Keratinocyte (primary cell): Measurements from ENCODE around the gene ADSS2. TPM values are rescaled to one million over a fixed set of nuclear protein-coding genes. Genes with fewer than 3 reads are reported as not detected.

Experiments
- DNase-seq: peaks from one replicate; pipeline ENCODE4 v3.0.0-alpha.2; 2011; ENCODE audit warnings: low read depth, missing footprints, low spot score
- FAIRE-seq: peaks from 2 replicates; lab custom pipeline; 2011; peaks lifted over from hg19 to GRCh38; lab: Jason Lieb, UNC
- H2AFZ ChIP-seq: 2 replicates; pipeline ENCODE4 v1.6.0; 2012; ENCODE audit warnings: low read length, control low read depth, inconsistent platforms; ENCODE audit not compliant: control insufficient read depth
- H3K27ac ChIP-seq: 2 replicates; pipeline ENCODE4 v1.5.1; 2011; ENCODE audit warnings: low read length; ENCODE audit not compliant: control insufficient read depth, insufficient read depth
- H3K27me3 ChIP-seq: 3 replicates; pipeline ENCODE4 v1.6.0; 2011; ENCODE audit warnings: low read length; ENCODE audit not compliant: control insufficient read depth, insufficient read depth; ENCODE audit errors: extremely low read depth
- H3K36me3 ChIP-seq, 2 experiments: 2 replicates in 1 of 2; 3 replicates in 1 of 2; pipeline ENCODE4 v1.5.1; 2011; ENCODE audit warnings: low read length in 2 of 2, mild to moderate bottlenecking in 1 of 2; ENCODE audit not compliant: control insufficient read depth in 2 of 2, insufficient read depth in 2 of 2; ENCODE audit errors: extremely low read depth in 1 of 2
- H3K4me1 ChIP-seq: 3 replicates; pipeline ENCODE4 v1.5.1; 2011; ENCODE audit warnings: low read length; ENCODE audit not compliant: control insufficient read depth, insufficient read depth; ENCODE audit errors: extremely low read depth
- H3K4me2 ChIP-seq: 3 replicates; pipeline ENCODE4 v1.6.0; 2011; ENCODE audit warnings: low read depth, low read length; ENCODE audit not compliant: control insufficient read depth, insufficient read depth; ENCODE audit errors: extremely low read depth
- H3K4me3 ChIP-seq, 3 experiments: fragments of 200-600 bp in 1 of 3; sonication (generic) in 1 of 3; 2 replicates in 2 of 3; 3 replicates in 1 of 3; pipeline ENCODE4 v1.5.1; 2011 to 2016; ENCODE audit warnings: low read length in 3 of 3, mild to moderate bottlenecking in 3 of 3, control low read depth in 2 of 3, inconsistent platforms in 1 of 3, low read depth in 1 of 3, mixed read lengths in 1 of 3, mixed run types in 1 of 3, moderate library complexity in 1 of 3; ENCODE audit not compliant: control insufficient read depth in 2 of 3, insufficient read depth in 2 of 3; ENCODE audit errors: extremely low read depth in 1 of 3
- H3K79me2 ChIP-seq: 2 replicates; pipeline ENCODE4 v1.6.0; 2012; ENCODE audit warnings: low read length; ENCODE audit not compliant: control insufficient read depth, insufficient read depth
- H3K9ac ChIP-seq: 3 replicates; pipeline ENCODE4 v1.6.0; 2011; ENCODE audit warnings: low read length; ENCODE audit not compliant: control insufficient read depth, insufficient read depth; ENCODE audit errors: extremely low read depth
- H3K9me1 ChIP-seq: 3 replicates; pipeline ENCODE4 v1.6.0; 2011; ENCODE audit warnings: low read length; ENCODE audit not compliant: control insufficient read depth, insufficient read depth; ENCODE audit errors: extremely low read depth
- H3K9me3 ChIP-seq: 2 replicates; pipeline ENCODE4 v1.5.1; 2012; ENCODE audit warnings: low read depth, low read length; ENCODE audit not compliant: control insufficient read depth
- H4K20me1 ChIP-seq: 3 replicates; pipeline ENCODE4 v1.6.0; 2011; ENCODE audit warnings: low read length; ENCODE audit not compliant: control insufficient read depth, insufficient read depth; ENCODE audit errors: extremely low read depth
- EZH2 ChIP-seq: IDR thresholded peaks from one replicate; pipeline ENCODE4 v1.6.1; 2012; ENCODE audit warnings: inconsistent platforms, mild to moderate bottlenecking, low read length, moderate library complexity
- dilution Hi-C: fragments of 300-500 bp; cut with MboI; formaldehyde crosslinking; loops from one replicate; pipeline ENCODE4 v1.7.0; 2020; ENCODE audit warnings: low sequenced_read_pairs; ENCODE audit not compliant: extremely low pct_ligation_motif_present
- polyA plus RNA-seq, 5 experiments: library from polyadenylated mRNA; depleted of rRNA in 3 of 5; stranded (reverse) in 3 of 5; stranded (forward) in 1 of 5; unstranded in 1 of 5; fragments of >200 nt; gene quantifications; 1 replicate in 1 of 5; 2 replicates in 3 of 5; 3 replicates in 1 of 5; pipeline versions ENCODE4 v1.2.1 to v1.2.3, GENCODE V29; 2011 to 2012; ENCODE audit warnings: missing spikeins in 2 of 5, low read depth in 1 of 5, low replicate concordance in 1 of 5
- TF ChIP-seq, protein P1 (sequence below), 3 experiments: IDR thresholded peaks in 1 of 3; conservative IDR thresholded peaks in 1 of 3; optimal IDR thresholded peaks in 1 of 3; 2 replicates in 2 of 3; 3 replicates in 1 of 3; pipeline versions ENCODE3 to v1.5.1; 2011; ENCODE audit warnings: low read length in 3 of 3, mild to moderate bottlenecking in 3 of 3, moderate library complexity in 2 of 3, control low read depth in 1 of 3, inconsistent platforms in 1 of 3; ENCODE audit not compliant: insufficient read depth in 2 of 3; ENCODE audit errors: extremely low read depth in 1 of 3

The ADSS2 gene
- polyA plus RNA-seq, 1 donor (not counting 4 experiments of a cell fraction or from before 2014, with no cell fraction given) = 53.5 TPM

DNA sequence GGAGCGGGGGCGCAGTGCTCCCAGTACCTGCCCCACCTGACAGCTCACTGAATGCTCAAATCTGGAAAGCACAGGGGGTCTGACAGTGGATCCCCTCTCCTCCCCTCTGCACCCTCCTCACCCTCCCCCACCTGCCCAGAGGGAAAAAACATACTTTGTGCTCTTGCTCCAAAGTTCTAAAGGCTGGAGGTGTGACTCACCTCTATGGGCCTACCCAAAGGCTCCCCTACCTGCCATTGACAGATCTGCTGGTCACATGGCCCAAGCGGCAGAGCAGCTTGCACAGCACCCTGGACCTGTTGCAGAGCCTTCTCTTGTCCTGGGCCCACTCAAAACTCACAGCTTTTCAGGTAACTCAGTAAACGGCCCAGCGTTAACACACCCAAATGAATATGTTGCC, 55.7 kb downstream of the ADSS2 start:
- Histone ChIP-seq H3K4me1 (no peaks in the 10 kb centered on the region), H2AFZ (no peak overlapping the region), H3K27ac (no peak overlapping the region), H3K79me2 (no peaks in the 10 kb centered on the region), H3K9me3 (no peaks in the 10 kb centered on the region), H3K4me2 (no peak overlapping the region), H3K9me1 (no peaks in the 10 kb centered on the region), H3K27me3 (no peaks in the 10 kb centered on the region), H4K20me1 (no peaks in the 10 kb centered on the region), H3K4me3 (no peak overlapping the region), H3K9ac (no peak overlapping the region), H3K36me3 (peaks cover 0 to 3% of the 10 kb centered on the region in 2 experiments)
- DNase-seq = peak; percentile 19
- dilution Hi-C loops = no loop called here
- no peak for TF ChIP-seq EZH2
- TF ChIP-seq, protein P1, sequence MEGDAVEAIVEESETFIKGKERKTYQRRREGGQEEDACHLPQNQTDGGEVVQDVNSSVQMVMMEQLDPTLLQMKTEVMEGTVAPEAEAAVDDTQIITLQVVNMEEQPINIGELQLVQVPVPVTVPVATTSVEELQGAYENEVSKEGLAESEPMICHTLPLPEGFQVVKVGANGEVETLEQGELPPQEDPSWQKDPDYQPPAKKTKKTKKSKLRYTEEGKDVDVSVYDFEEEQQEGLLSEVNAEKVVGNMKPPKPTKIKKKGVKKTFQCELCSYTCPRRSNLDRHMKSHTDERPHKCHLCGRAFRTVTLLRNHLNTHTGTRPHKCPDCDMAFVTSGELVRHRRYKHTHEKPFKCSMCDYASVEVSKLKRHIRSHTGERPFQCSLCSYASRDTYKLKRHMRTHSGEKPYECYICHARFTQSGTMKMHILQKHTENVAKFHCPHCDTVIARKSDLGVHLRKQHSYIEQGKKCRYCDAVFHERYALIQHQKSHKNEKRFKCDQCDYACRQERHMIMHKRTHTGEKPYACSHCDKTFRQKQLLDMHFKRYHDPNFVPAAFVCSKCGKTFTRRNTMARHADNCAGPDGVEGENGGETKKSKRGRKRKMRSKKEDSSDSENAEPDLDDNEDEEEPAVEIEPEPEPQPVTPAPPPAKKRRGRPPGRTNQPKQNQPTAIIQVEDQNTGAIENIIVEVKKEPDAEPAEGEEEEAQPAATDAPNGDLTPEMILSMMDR (optimal IDR thresholded peaks at IDR 0.05 in 1 of 3, IDR thresholded peaks at IDR 0.05 in 1 of 3, conservative IDR thresholded peaks at IDR 0.05 in 1 of 3; ENCODE audit: extremely low read depth in 1 of 3, insufficient read depth in 2 of 3, low read length in 3 of 3) = peak in 1 of 3 experiments; percentile 42
- no peak for FAIRE-seq

DNA sequence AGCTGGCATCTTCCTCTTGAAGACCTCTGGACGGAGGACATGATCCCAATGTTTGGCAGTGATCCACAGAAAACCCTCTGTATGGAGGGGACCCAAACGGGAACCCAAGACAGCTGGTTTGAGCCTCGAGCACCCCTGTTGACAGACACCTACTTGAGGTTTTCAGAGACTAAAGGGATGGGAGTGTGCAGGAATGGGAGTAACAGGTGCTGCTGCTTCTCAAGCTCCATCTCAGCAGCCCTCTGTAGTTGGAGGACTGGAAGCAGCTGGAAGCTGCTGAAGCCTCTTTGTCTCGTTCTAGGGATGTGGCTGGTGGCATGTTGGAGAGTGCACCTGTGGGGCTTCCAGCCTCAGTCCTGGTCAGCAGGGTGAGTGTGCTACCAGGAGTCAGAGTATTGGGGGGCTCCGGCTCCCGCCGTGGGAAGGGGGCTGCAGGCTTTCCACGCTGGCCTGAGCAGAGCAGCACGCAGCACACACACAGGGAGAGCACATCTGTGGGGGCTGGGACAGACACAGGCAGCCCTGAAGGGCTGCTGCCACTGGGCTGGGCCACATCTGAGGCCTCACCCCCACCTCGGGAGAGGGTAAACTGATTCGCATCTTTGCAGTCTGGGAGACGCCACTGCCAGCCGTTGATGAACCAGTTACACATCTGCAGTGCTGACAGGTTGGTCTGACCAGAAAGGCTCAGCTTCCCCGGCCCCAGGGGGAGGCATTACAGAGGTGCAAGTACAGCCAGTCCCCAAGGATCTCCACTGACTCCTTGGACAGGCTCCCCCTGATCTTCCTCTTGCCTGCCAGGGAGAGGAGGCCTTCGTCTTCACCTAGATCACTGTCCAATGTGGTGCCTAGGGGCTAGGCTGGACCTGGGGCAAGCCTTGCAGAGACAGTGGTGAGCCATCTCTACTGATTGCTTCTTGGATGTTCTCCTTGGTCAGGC, 56.6 kb downstream of the ADSS2 start:
- Histone ChIP-seq H2AFZ (no peak overlapping the region), H3K4me1 (no peaks in the 10 kb centered on the region), H3K9me1 (no peaks in the 10 kb centered on the region), H3K36me3 (peaks cover 0 to 3% of the 10 kb centered on the region in 2 experiments), H3K79me2 (no peaks in the 10 kb centered on the region), H3K4me2 (no peak overlapping the region), H4K20me1 (no peaks in the 10 kb centered on the region), H3K9me3 (no peaks in the 10 kb centered on the region), H3K9ac (no peak overlapping the region), H3K27me3 (no peaks in the 10 kb centered on the region), H3K4me3 (no peak overlapping the region), H3K27ac (no peak overlapping the region)
- FAIRE-seq (no peak), DNase-seq (no peak)
- dilution Hi-C loops = no loop called here
- TF ChIP-seq, protein P1 (optimal IDR thresholded peaks at IDR 0.05 in 1 of 3, IDR thresholded peaks at IDR 0.05 in 1 of 3, conservative IDR thresholded peaks at IDR 0.05 in 1 of 3; ENCODE audit: extremely low read depth in 1 of 3, insufficient read depth in 2 of 3, low read length in 3 of 3) = no peak
- TF ChIP-seq EZH2 = no peak
